CD4-positive, CD25-positive, alpha-beta regulatory T cell (primary cell): Measurements from ENCODE around the gene ZSWIM6. TPM values are rescaled to one million over a fixed set of nuclear protein-coding genes. Genes with fewer than 3 reads are reported as not detected.

Source experiments
- ATAC-seq, 2 donors: fragments of 150-1000 bp; cut with Tn5 transposase; one replicate each; pipeline ENCODE4 v1.10.0; 2021; ENCODE audit warnings: low read depth in 2 of 2, moderate number of reproducible peaks in 2 of 2, moderate library complexity in 1 of 2
- DNase-seq, 3 donors: peaks; one replicate each; pipeline versions ENCODE4 v3.0.0 to v3.0.0-alpha.2; 2012 to 2022; ENCODE audit warnings: mixed read lengths in 1 of 3
- H3K27ac ChIP-seq: one replicate; pipeline ENCODE4 v1.7.0; 2013; ENCODE audit warnings: mild to moderate bottlenecking, low read length; ENCODE audit not compliant: insufficient read depth, poor library complexity, severe bottlenecking
- H3K27me3 ChIP-seq: one replicate; pipeline ENCODE4 v1.7.0; 2013; ENCODE audit warnings: low read length; ENCODE audit not compliant: control insufficient read depth, insufficient read depth
- H3K36me3 ChIP-seq: one replicate; pipeline ENCODE4 v1.7.0; 2013; ENCODE audit warnings: mild to moderate bottlenecking, low read length, moderate library complexity; ENCODE audit not compliant: control insufficient read depth, insufficient read depth
- H3K4me1 ChIP-seq: 2 replicates; pipeline ENCODE4 v1.7.0; 2013; ENCODE audit warnings: mild to moderate bottlenecking, low read length; ENCODE audit not compliant: insufficient read depth, control insufficient read depth, poor library complexity, severe bottlenecking
- H3K4me3 ChIP-seq: one replicate; pipeline ENCODE4 v1.7.0; 2013; ENCODE audit warnings: low read depth, mild to moderate bottlenecking, low read length, moderate library complexity
- H3K9me3 ChIP-seq, 2 experiments: 1 replicate in 1 of 2; 2 replicates in 1 of 2; pipeline ENCODE4 v1.7.0; 2013; ENCODE audit warnings: low read length in 2 of 2, mild to moderate bottlenecking in 1 of 2, moderate library complexity in 1 of 2; ENCODE audit not compliant: control insufficient read depth in 2 of 2
- H3K27ac Mint-ChIP-seq, 3 donors: one replicate each; pipeline ENCODE4 v1.8.0; 2020 to 2022; ENCODE audit warnings: mild to moderate bottlenecking in 3 of 3, mixed read lengths in 3 of 3, moderate library complexity in 2 of 3
- H3K27me3 Mint-ChIP-seq: one replicate; pipeline ENCODE4 v1.8.0; 2022; ENCODE audit warnings: mild to moderate bottlenecking, mixed read lengths
- H3K36me3 Mint-ChIP-seq: one replicate; pipeline ENCODE4 v1.8.0; 2020; ENCODE audit warnings: mixed read lengths
- H3K4me1 Mint-ChIP-seq, 4 donors: one replicate each; pipeline ENCODE4 v1.8.0; 2020 to 2022; ENCODE audit warnings: mixed read lengths in 4 of 4, mild to moderate bottlenecking in 1 of 4
- H3K4me3 Mint-ChIP-seq, 4 donors: one replicate each; pipeline ENCODE4 v1.8.0; 2020 to 2022; ENCODE audit warnings: mild to moderate bottlenecking in 4 of 4, mixed read lengths in 4 of 4, moderate library complexity in 3 of 4
- H3K9me3 Mint-ChIP-seq, 7 donors: one replicate each; pipeline ENCODE4 v1.8.0; 2020 to 2022; ENCODE audit warnings: mixed read lengths in 7 of 7, mild to moderate bottlenecking in 3 of 7, moderate library complexity in 2 of 7
- polyA plus RNA-seq, 4 donors: library from polyadenylated mRNA; unstranded; fragments of 300-500 nt; fragmentation: Illumina TruSeq; gene quantifications; one replicate each; pipeline ENCODE4 v1.2.3, GENCODE V29; 2021
- total RNA-seq: library from RNA; stranded (reverse); gene quantifications from one replicate; pipeline ENCODE4 v1.2.3, GENCODE V29; 2022

The ZSWIM6 gene
- total and polyA plus RNA-seq, 5 donors from 2014 or later: 0.41 to 12.2 (median 0.59) TPM

DNA sequence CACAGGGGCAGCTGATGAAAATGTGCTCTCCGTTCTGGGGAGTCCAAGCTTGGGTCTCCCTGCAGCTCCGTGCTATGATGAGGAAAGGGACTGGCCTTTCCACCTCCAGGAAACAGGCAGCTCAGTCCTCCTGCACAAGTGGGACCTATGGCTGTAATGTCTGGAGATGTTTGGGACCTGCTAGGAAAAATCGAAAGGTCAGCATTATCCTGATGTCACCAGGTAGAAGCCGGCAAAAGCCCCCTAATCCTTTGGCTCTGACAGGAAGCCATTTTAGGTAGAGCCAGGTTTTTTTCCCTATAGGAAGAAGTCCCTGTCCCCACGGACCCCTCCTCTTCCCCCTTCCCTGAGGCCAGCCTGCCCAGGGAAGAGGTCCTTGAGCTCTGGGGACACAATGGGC lies 240.9 kb downstream of the ZSWIM6 start:
- Histone ChIP-seq H3K4me1 (no peaks in the 10 kb centered on the region), H3K9me3 (no peaks in the 10 kb centered on the region), H3K27ac (no peak overlapping the region), H3K27me3 (no peaks in the 10 kb centered on the region), H3K4me3 (no peak overlapping the region), H3K36me3 (no peaks in the 10 kb centered on the region)
- Mint-ChIP-seq H3K27me3 (no peaks in the 10 kb centered on the region), H3K27ac (no peak overlapping the region), H3K36me3 (no peaks in the 10 kb centered on the region), H3K9me3 (peaks cover 0 to 2% (median 0%) of the 10 kb centered on the region in 7 donors), H3K4me1 (no peaks in the 10 kb centered on the region), H3K4me3 (no peak overlapping the region)
- DNase-seq (no peak), ATAC-seq (no peak)

DNA sequence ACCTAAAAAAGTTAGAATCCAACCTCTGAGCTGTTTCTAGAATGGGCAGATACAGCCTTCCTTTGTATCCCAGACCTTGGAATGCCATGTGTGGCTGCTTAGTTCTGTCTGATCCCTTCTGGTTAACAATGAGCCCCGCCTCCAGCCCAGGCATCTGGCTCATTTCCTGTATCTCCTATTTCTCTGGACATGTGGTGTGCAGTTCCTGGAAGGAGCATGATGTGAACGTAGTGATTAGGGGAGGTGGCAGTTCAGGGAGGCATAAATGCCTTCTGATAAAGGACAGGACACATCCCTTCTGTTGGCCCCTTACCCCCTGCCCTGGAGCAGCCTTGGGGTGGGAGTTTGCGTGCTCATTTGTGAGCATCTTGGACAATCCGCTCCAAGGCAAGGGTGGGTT lies 243.0 kb downstream of the ZSWIM6 start:
- DNase-seq (no peak), ATAC-seq (no peak)
- H3K4me3 Mint-ChIP-seq: no peak overlapping the region
- no peaks in the 10 kb centered on the region for H3K27me3 Mint-ChIP-seq
- H3K27ac Mint-ChIP-seq: no peak overlapping the region
- no peaks in the 10 kb centered on the region for H3K9me3 ChIP-seq
- no peaks in the 10 kb centered on the region for H3K4me1 ChIP-seq
- H3K4me3 ChIP-seq: no peak overlapping the region
- no peaks in the 10 kb centered on the region for H3K4me1 Mint-ChIP-seq
- H3K9me3 Mint-ChIP-seq: peaks cover 0 to 2% (median 0%) of the 10 kb centered on the region in 7 donors
- no peaks in the 10 kb centered on the region for H3K27me3 ChIP-seq
- no peaks in the 10 kb centered on the region for H3K36me3 ChIP-seq
- no peaks in the 10 kb centered on the region for H3K36me3 Mint-ChIP-seq
- no peak overlapping the region for H3K27ac ChIP-seq

DNA sequence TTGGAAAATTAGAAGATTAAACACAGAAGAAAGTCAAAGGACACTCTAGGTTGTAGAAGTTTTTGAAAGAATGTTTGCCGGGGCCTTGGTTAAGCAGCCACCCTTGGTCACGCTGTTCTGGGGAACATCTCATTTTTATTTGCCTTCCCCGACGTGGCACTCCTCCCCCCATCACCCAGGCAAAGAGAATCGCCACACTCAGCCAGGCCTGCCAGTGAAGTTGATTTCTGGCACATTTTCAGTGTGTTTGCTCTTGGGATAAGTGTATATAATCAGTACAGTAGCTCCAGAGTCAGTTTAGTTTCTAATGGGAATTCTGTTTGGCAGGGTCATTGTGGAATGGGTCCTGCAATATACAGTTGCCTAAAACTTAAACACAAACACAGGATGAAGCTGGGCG lies 243.5 kb downstream of the ZSWIM6 start:
- DNase-seq: no peak
- no peak overlapping the region for H3K27ac ChIP-seq
- no peaks in the 10 kb centered on the region for H3K27me3 ChIP-seq
- H3K9me3 Mint-ChIP-seq: peaks cover 0 to 2% (median 0%) of the 10 kb centered on the region in 7 donors
- H3K27ac Mint-ChIP-seq: no peak overlapping the region
- H3K27me3 Mint-ChIP-seq: no peaks in the 10 kb centered on the region
- no peak overlapping the region for H3K4me3 Mint-ChIP-seq
- H3K4me1 ChIP-seq: no peaks in the 10 kb centered on the region
- no peaks in the 10 kb centered on the region for H3K36me3 Mint-ChIP-seq
- no peaks in the 10 kb centered on the region for H3K9me3 ChIP-seq
- ATAC-seq: no peak
- no peaks in the 10 kb centered on the region for H3K36me3 ChIP-seq
- no peak overlapping the region for H3K4me3 ChIP-seq
- H3K4me1 Mint-ChIP-seq: no peaks in the 10 kb centered on the region

DNA sequence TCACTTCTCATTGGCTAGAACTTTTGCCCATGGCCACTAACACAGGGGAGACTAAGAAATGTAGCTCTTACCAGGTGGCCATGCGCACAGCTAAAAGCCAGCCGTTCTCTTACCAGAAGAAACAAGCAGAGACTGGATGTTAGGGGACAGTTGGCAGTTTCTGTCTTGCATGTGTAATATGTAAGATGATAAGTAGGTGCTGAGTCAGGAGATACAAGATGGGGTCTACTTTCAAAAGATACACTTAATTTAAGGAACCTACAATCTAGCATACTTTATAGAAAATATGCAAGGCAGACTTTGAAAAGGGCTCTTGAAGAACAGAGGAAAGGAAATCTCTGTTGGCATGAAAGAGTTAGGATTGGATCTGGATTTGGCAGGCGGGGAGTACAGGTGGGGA lies 244.5 kb downstream of the ZSWIM6 start:
- no peaks in the 10 kb centered on the region for H3K27me3 ChIP-seq
- H3K4me1 ChIP-seq: no peaks in the 10 kb centered on the region
- H3K4me3 Mint-ChIP-seq: no peak overlapping the region
- H3K9me3 Mint-ChIP-seq: peaks cover 0 to 1% (median 0%) of the 10 kb centered on the region in 7 donors
- no peaks in the 10 kb centered on the region for H3K9me3 ChIP-seq
- DNase-seq: no peak
- no peaks in the 10 kb centered on the region for H3K27me3 Mint-ChIP-seq
- no peak overlapping the region for H3K4me3 ChIP-seq
- no peaks in the 10 kb centered on the region for H3K36me3 Mint-ChIP-seq
- no peak for ATAC-seq
- no peaks in the 10 kb centered on the region for H3K36me3 ChIP-seq
- H3K27ac Mint-ChIP-seq: no peak overlapping the region
- H3K4me1 Mint-ChIP-seq: no peaks in the 10 kb centered on the region
- no peak overlapping the region for H3K27ac ChIP-seq

DNA sequence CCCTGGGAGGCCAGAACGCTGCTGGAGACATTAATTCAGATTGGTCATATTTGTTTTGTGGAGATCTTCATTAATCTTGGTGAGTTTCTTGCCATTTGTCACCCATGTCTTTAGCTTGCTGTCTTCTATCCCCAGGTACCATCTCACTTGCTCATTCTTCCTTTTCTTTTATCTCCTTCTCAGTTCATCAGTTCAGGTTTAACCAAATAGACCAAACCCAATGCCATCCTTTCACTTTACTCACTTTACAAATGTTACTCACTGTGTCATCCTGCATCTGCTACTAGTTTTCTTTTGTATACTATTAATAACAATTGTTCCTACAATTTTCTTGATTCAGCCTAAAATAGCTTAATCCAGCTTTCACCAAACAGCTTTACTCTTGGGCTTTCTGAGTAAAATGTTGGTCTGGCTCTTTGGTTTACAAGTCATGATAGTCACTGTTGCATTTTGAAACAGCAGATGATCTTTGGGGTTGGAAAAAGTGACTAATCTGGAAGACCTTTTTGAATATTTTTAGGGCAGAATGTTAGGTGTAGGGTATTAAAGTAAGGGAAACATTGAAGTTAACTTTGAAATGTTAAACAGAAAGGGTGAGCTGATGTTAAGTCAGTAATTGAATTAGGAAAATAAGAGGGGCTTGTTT lies 246.9 kb downstream of the ZSWIM6 start:
- peaks cover 5% of the 10 kb centered on the region for H3K27me3 Mint-ChIP-seq
- no peak overlapping the region for H3K4me3 Mint-ChIP-seq
- no peak for DNase-seq
- no peaks in the 10 kb centered on the region for H3K36me3 ChIP-seq
- no peaks in the 10 kb centered on the region for H3K27me3 ChIP-seq
- H3K4me1 Mint-ChIP-seq: no peaks in the 10 kb centered on the region
- no peak overlapping the region for H3K27ac ChIP-seq
- ATAC-seq: no peak
- H3K4me1 ChIP-seq: no peaks in the 10 kb centered on the region
- H3K9me3 Mint-ChIP-seq: peaks cover 0 to 3% (median 0%) of the 10 kb centered on the region in 7 donors
- no peaks in the 10 kb centered on the region for H3K9me3 ChIP-seq
- H3K4me3 ChIP-seq: no peak overlapping the region
- no peaks in the 10 kb centered on the region for H3K36me3 Mint-ChIP-seq
- H3K27ac Mint-ChIP-seq: no peak overlapping the region

DNA sequence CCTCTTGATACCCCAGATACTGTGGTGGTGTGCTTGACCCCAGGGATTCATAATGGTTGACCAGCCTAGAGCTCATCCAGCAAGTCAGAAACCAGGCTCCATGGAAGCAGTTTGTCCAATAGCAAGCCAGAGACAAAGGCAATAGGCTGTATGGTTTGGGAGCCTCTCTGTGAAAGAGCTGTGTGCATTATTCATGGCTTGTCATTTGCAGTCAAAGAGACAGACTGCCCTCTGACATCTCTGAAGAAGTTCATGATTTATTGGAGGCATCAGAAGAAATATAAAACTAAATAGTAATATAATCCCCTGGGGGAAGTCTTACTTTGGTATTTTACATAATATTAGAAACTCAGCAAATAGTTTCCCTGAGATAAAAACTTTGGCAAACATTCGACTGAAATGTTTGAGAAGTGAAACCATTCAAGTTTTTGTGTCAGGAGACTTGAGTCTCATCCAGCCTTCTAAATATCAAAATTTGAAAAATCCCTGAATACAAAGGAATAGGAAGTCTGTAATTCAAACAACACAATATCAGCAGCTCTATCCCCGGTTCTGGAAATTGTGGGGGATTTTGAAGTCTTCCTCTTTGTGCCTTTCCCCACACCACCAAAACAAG lies 250.3 kb downstream of the ZSWIM6 start:
- no peak overlapping the region for H3K4me3 ChIP-seq
- Mint-ChIP-seq H3K4me1 (no peaks in the 10 kb centered on the region), H3K27me3 (peaks cover 5% of the 10 kb centered on the region)

DNA sequence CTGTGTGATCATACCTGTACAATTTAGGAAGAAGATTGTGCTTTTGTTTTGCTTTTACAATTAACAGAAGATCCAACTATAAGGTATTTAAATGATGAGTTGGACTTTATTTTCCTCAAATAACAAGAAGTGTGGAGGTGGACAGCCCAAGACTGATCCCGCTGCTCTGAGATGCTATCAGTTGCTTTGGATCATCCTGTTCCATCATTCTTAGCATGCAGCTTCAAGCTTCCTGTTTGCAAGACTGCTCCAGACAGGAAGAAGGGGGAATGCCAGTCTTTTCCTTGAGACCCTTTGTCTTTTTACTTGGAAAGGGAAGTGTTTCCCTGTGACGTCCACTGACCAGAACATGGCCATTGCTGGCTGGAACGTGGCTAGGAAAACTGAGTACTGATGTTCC lies 250.8 kb downstream of the ZSWIM6 start:
- DNase-seq (no peak), ATAC-seq (no peak)
- peaks cover 5% of the 10 kb centered on the region for H3K27me3 Mint-ChIP-seq
- H3K27me3 ChIP-seq: no peaks in the 10 kb centered on the region
- H3K27ac Mint-ChIP-seq: no peak overlapping the region
- H3K9me3 ChIP-seq: no peaks in the 10 kb centered on the region
- H3K27ac ChIP-seq: no peak overlapping the region
- H3K36me3 Mint-ChIP-seq: no peaks in the 10 kb centered on the region
- H3K4me3 Mint-ChIP-seq: no peak overlapping the region
- H3K4me1 ChIP-seq: no peaks in the 10 kb centered on the region
- no peaks in the 10 kb centered on the region for H3K36me3 ChIP-seq
- no peak overlapping the region for H3K4me3 ChIP-seq
- peaks cover 0 to 3% (median 0%) of the 10 kb centered on the region in 7 donors for H3K9me3 Mint-ChIP-seq
- H3K4me1 Mint-ChIP-seq: no peaks in the 10 kb centered on the region

More for the DNA sequence above, 250.3 kb downstream of the ZSWIM6 start:
- Histone ChIP-seq H3K4me1 (no peaks in the 10 kb centered on the region), H3K9me3 (no peaks in the 10 kb centered on the region), H3K27ac (no peak overlapping the region), H3K27me3 (no peaks in the 10 kb centered on the region), H3K36me3 (no peaks in the 10 kb centered on the region)
- DNase-seq (no peak), ATAC-seq (no peak)
- Mint-ChIP-seq H3K36me3 (no peaks in the 10 kb centered on the region), H3K27ac (no peak overlapping the region), H3K9me3 (peaks cover 0 to 3% (median 0%) of the 10 kb centered on the region in 7 donors), H3K4me3 (no peak overlapping the region)
